ENCODE data around the gene RAB10.
"Not testable (repeated sequence)": the region's sequence is repeated elsewhere in the genome, so short reads cannot be mapped to it uniquely, and the experiment has no call there.

RAB10 gene

GRCh38 chr2:26061539-26061938, 27.7 kb downstream of the RAB10 start:
- DNase-seq = no peak

GRCh38 chr2:26064846-26065245, 31.0 kb downstream of the RAB10 start:
- DNase-seq = no peak

- peak in 1 of 5 experiments; percentile 61 for DNase-seq
Observed at GRCh38 chr2:26067186-26067974, 33.5 kb downstream of the RAB10 start.

- peak in 1 of 5 experiments; percentile 69 for DNase-seq
Observed at GRCh38 chr2:26067980-26068507, 34.2 kb downstream of the RAB10 start.

GRCh38 chr2:26068602-26069298, 34.9 kb downstream of the RAB10 start:
- DNase-seq = peak in 2 of 5 experiments; percentile 29 to 97

GRCh38 chr2:26070730-26071129, 36.8 kb downstream of the RAB10 start:
- DNase-seq = no peak

GRCh38 chr2:26072925-26073768, 39.3 kb downstream of the RAB10 start:
- DNase-seq = no peak

GRCh38 chr2:26073830-26074229, 39.9 kb downstream of the RAB10 start:
- DNase-seq = no peak

GRCh38 chr2:26074676-26075075, 40.8 kb downstream of the RAB10 start:
- DNase-seq = no peak

- no peak for DNase-seq
Observed at GRCh38 chr2:26075173-26075572, 41.3 kb downstream of the RAB10 start.

- DNase-seq = no peak
Observed at GRCh38 chr2:26076001-26076587, 42.2 kb downstream of the RAB10 start.

- DNase-seq = no peak
Observed at GRCh38 chr2:26077291-26077690, 43.4 kb downstream of the RAB10 start.

- no peak for DNase-seq
Observed at GRCh38 chr2:26078939-26079338, 45.1 kb downstream of the RAB10 start.

GRCh38 chr2:26080356-26080755, 46.5 kb downstream of the RAB10 start:
- DNase-seq = no peak

GRCh38 chr2:26080925-26081324, 47.0 kb downstream of the RAB10 start:
- not testable (repeated sequence) for DNase-seq

GRCh38 chr2:26081556-26081955, 47.7 kb downstream of the RAB10 start:
- no peak for DNase-seq

GRCh38 chr2:26086155-26086637, 52.3 kb downstream of the RAB10 start:
- DNase-seq = peak in 1 of 5 experiments; percentile 77

GRCh38 chr2:26086779-26087178, 52.9 kb downstream of the RAB10 start:
- DNase-seq = no peak

- peak in 1 of 5 experiments; percentile 59 for DNase-seq
Observed at GRCh38 chr2:26088038-26088643, 54.3 kb downstream of the RAB10 start.

GRCh38 chr2:26088931-26089330, 55.0 kb downstream of the RAB10 start:
- DNase-seq = not testable (repeated sequence)

- no peak for DNase-seq
Observed at GRCh38 chr2:26089337-26089736, 55.5 kb downstream of the RAB10 start.

- no peak for DNase-seq
Observed at GRCh38 chr2:26095758-26096157, 61.9 kb downstream of the RAB10 start.

Measured in T-helper 2 cell (primary cell).